Endothelial cell of umbilical vein (primary cell): Measurements from ENCODE around the gene HECTD4. TPM values are rescaled to one million over a fixed set of nuclear protein-coding genes. Genes with fewer than 3 reads are reported as not detected.

Experiments used
- BruUV-seq: library from RNA; stranded (reverse); fragments of 400-500 nt; replicated peaks from 2 replicates; lab custom pipeline; 2021; lab: Mats Ljungman, UMichigan
- CTCF ChIA-PET: fragments of 300-600, 350-600 bp; sonication (Branson Sonifier 250); formaldehyde crosslinking; loops from one replicate; lab custom pipeline; 2021; ENCODE audit warnings: antibody characterized with exemption, inconsistent platforms; lab: Charles Lee
- POLR2A ChIA-PET: fragments of 300-600, 350-600 bp; sonication (Branson Sonifier 250); formaldehyde crosslinking; loops from one replicate; lab custom pipeline; 2021; ENCODE audit warnings: antibody characterized with exemption, inconsistent platforms; lab: Charles Lee
- DNase-seq: peaks from one replicate; pipeline ENCODE4 v3.0.0-alpha.2; 2011; ENCODE audit warnings: low read depth, low spot score
- FAIRE-seq: peaks from 2 replicates; lab custom pipeline; 2011; peaks lifted over from hg19 to GRCh38; lab: Jason Lieb, UNC
- H2AFZ ChIP-seq: 2 replicates; pipeline ENCODE4 v1.6.0; 2012; ENCODE audit warnings: low read depth, low read length, control low read depth, inconsistent platforms
- H3K27ac ChIP-seq: 2 replicates; pipeline ENCODE4 v1.5.1; 2011; ENCODE audit warnings: low read depth, mild to moderate bottlenecking, control low read depth, low read length, moderate library complexity; ENCODE audit not compliant: insufficient read depth
- H3K27me3 ChIP-seq, 2 experiments: 2 replicates each; pipeline versions ENCODE4 v1.6.0 to v1.6.1; 2011; ENCODE audit warnings: low read length in 2 of 2, mixed read lengths in 1 of 2; ENCODE audit not compliant: control insufficient read depth in 2 of 2, insufficient read depth in 2 of 2
- H3K36me3 ChIP-seq, 2 experiments: 2 replicates in 1 of 2; 3 replicates in 1 of 2; pipeline ENCODE4 v1.5.1; 2011; ENCODE audit warnings: low read length in 2 of 2, mild to moderate bottlenecking in 1 of 2, moderate library complexity in 1 of 2; ENCODE audit not compliant: control insufficient read depth in 2 of 2, insufficient read depth in 2 of 2; ENCODE audit errors: extremely low read depth in 1 of 2
- H3K4me1 ChIP-seq: 3 replicates; pipeline ENCODE4 v1.5.1; 2011; ENCODE audit warnings: mild to moderate bottlenecking, low read length; ENCODE audit not compliant: control insufficient read depth, insufficient read depth; ENCODE audit errors: extremely low read depth
- H3K4me2 ChIP-seq: 2 replicates; pipeline ENCODE4 v1.6.1; 2011; ENCODE audit warnings: low read length, control low read depth, mixed read lengths; ENCODE audit not compliant: insufficient read depth
- H3K4me3 ChIP-seq, 3 experiments: fragments of 200-600 bp in 1 of 3; sonication (generic), shearing (Covaris generic) in 1 of 3; replicated peaks in 1 of 3; 2 replicates each; pipeline ENCODE4 v1.5.1; 2011 to 2016; ENCODE audit warnings: control low read depth in 3 of 3, low read length in 3 of 3, mild to moderate bottlenecking in 2 of 3, inconsistent platforms in 1 of 3, low read depth in 1 of 3, moderate library complexity in 1 of 3; ENCODE audit not compliant: insufficient read depth in 1 of 3
- H3K79me2 ChIP-seq: 2 replicates; pipeline ENCODE4 v1.6.0; 2012; ENCODE audit warnings: low read length, inconsistent platforms; ENCODE audit not compliant: control insufficient read depth, insufficient read depth
- H3K9ac ChIP-seq: replicated peaks from 2 replicates; pipeline ENCODE3; 2011; ENCODE audit warnings: low read length, control low read depth; ENCODE audit not compliant: insufficient read depth; ENCODE audit errors: extremely low read depth
- H3K9me1 ChIP-seq: replicated peaks from 3 replicates; pipeline ENCODE4 v1.6.0; 2011; ENCODE audit warnings: mild to moderate bottlenecking, low read length; ENCODE audit not compliant: control insufficient read depth, insufficient read depth; ENCODE audit errors: extremely low read depth
- H3K9me3 ChIP-seq: replicated peaks from 2 replicates; pipeline ENCODE4 v1.5.1; 2012; ENCODE audit warnings: low read length, inconsistent platforms; ENCODE audit not compliant: control insufficient read depth, insufficient read depth
- H4K20me1 ChIP-seq: replicated peaks from 2 replicates; pipeline ENCODE3; 2011; ENCODE audit warnings: mild to moderate bottlenecking, low read length; ENCODE audit not compliant: control insufficient read depth, insufficient read depth; ENCODE audit errors: extremely low read depth
- CTCF ChIP-seq, 2 donors: IDR thresholded peaks; 1 replicate in 1 of 2; 2 replicates in 1 of 2; pipeline ENCODE4 v1.5.1; 2011; ENCODE audit warnings: low read length in 2 of 2, mild to moderate bottlenecking in 2 of 2, moderate library complexity in 2 of 2, control low read depth in 1 of 2, inconsistent platforms in 1 of 2, low read depth in 1 of 2; ENCODE audit not compliant: insufficient read depth in 1 of 2; ENCODE audit errors: extremely low read depth in 1 of 2
- EZH2 ChIP-seq: IDR thresholded peaks from 2 replicates; pipeline ENCODE4 v1.6.1; 2012; ENCODE audit warnings: borderline replicate concordance, low read depth, mild to moderate bottlenecking, moderate library complexity, low read length, inconsistent platforms; ENCODE audit not compliant: severe bottlenecking
- FOS ChIP-seq: IDR thresholded peaks from 2 replicates; pipeline ENCODE4 v1.6.1; 2011; ENCODE audit warnings: mild to moderate bottlenecking, low read length, moderate library complexity, borderline replicate concordance; ENCODE audit not compliant: insufficient read depth
- GATA2 ChIP-seq: IDR thresholded peaks from 2 replicates; pipeline ENCODE4 v1.7.0; 2011; ENCODE audit warnings: low read depth, mild to moderate bottlenecking, moderate library complexity, mixed read lengths, low read length; ENCODE audit not compliant: insufficient read length, insufficient read depth
- JUN ChIP-seq: IDR thresholded peaks from 2 replicates; pipeline ENCODE4 v1.6.1; 2011; ENCODE audit warnings: borderline replicate concordance, low read depth; ENCODE audit not compliant: insufficient read length, insufficient read depth
- MAX ChIP-seq: IDR thresholded peaks from 2 replicates; pipeline ENCODE4 v1.6.1; 2011; ENCODE audit not compliant: insufficient read depth, insufficient read length
- MYC ChIP-seq: IDR thresholded peaks from one replicate; pipeline ENCODE4 v1.6.1; 2011; ENCODE audit warnings: mild to moderate bottlenecking, low read depth, low read length
- POLR2A ChIP-seq: IDR thresholded peaks from 2 replicates; pipeline ENCODE4 v1.6.1; 2012; ENCODE audit warnings: low read depth, mild to moderate bottlenecking, control low read depth, low read length
- POLR2AphosphoS5 ChIP-seq: IDR thresholded peaks from 2 replicates; pipeline ENCODE4 v1.6.1; 2012; ENCODE audit warnings: low read depth, mild to moderate bottlenecking, control low read depth, low read length, moderate library complexity; ENCODE audit not compliant: insufficient read depth
- dilution Hi-C: fragments of 300-500 bp; cut with MboI; formaldehyde crosslinking; loops from one replicate; pipeline ENCODE4 v1.15.0; 2019; ENCODE audit warnings: low sequenced_read_pairs; ENCODE audit not compliant: extremely low pct_ligation_motif_present
- intact Hi-C: fragments of 100-400 bp; cut with micrococcal nuclease; formaldehyde crosslinking; loops from one replicate; pipeline ENCODE4 v1.10.0; 2022
- polyA plus RNA-seq, 4 experiments: library from polyadenylated mRNA; depleted of rRNA in 3 of 4; stranded (reverse) in 3 of 4; unstranded in 1 of 4; fragments of >200 nt; gene quantifications; 2 replicates each; pipeline versions ENCODE4 v1.2.1 to v1.2.3, GENCODE V29; 2011 to 2012; ENCODE audit warnings: missing spikeins in 1 of 4
- total RNA-seq: library from RNA; stranded (reverse); gene quantifications from 2 replicates; pipeline ENCODE4 v1.2.3, GENCODE V29; 2021

The HECTD4 gene
- total and polyA plus RNA-seq, 2 donors (not counting 3 experiments of a cell fraction or from before 2014, with no cell fraction given) = 9.7 to 47.7 TPM

GRCh38 chr12:112178796-112179195 is 203.4 kb downstream of the HECTD4 start:
- intact Hi-C loops = loop anchor here (10.0 kb wide), 1 partner anchor 234 kb away; no protein-coding TSS in a partner anchor
- POLR2A ChIA-PET = no interaction called here
- DNase-seq = no peak
- Histone ChIP-seq H3K9ac (no peak overlapping the region), H3K27me3 (no peaks in the 10 kb centered on the region), H3K27ac (no peak overlapping the region), H3K4me3 (no peak overlapping the region), H3K4me1 (no peaks in the 10 kb centered on the region), H3K79me2 (no peaks in the 10 kb centered on the region), H3K9me3 (no peaks in the 10 kb centered on the region), H3K36me3 (peaks cover 6 to 15% of the 10 kb centered on the region in 2 experiments), H3K9me1 (no peaks in the 10 kb centered on the region), H3K4me2 (no peak overlapping the region), H4K20me1 (no peaks in the 10 kb centered on the region), H2AFZ (no peak overlapping the region)
- FAIRE-seq = no peak
- no TSS peak for BruUV-seq
- no peak for TF ChIP-seq EZH2
- no peak for TF ChIP-seq CTCF (IDR thresholded peaks at IDR 0.05; ENCODE audit: extremely low read depth in 1 of 2, insufficient read depth in 1 of 2, low read depth in 1 of 2, low read length in 2 of 2)
- no peak for TF ChIP-seq POLR2AphosphoS5
- no peak for TF ChIP-seq JUN
- TF ChIP-seq POLR2A = no peak
- TF ChIP-seq MYC = no peak
- TF ChIP-seq GATA2 = no peak
- TF ChIP-seq MAX = no peak
- no peak for TF ChIP-seq FOS
- dilution Hi-C loops = no loop called here
- CTCF ChIA-PET = interaction anchor here (3.2 kb wide), 1 partner anchor 20 kb away, joined by 8 read pairs; no protein-coding TSS in a partner anchor
